GM12878 (cell line): ENCODE results near the gene CCR5. TPM values are rescaled to one million over a fixed set of nuclear protein-coding genes. Genes with fewer than 3 reads are reported as not detected.

Source experiments
- ATAC-seq: fragments of 200-7000 bp; cut with Tn5 transposase; 3 replicates; pipeline ENCODE4 v1.9.1; 2020; ENCODE audit warnings: mild to moderate bottlenecking, moderate library complexity
- BruUV-seq: library from RNA; stranded (reverse); fragments of 400-500 nt; replicated peaks from 2 replicates; lab custom pipeline; 2021; lab: Mats Ljungman, UMichigan
- CTCF ChIA-PET: fragments of 300-600 bp; sonication (Branson Sonifier 250); formaldehyde crosslinking; extraction: SDS; loops from one replicate; lab custom pipeline; 2021; ENCODE audit warnings: inconsistent platforms; lab: Yijun Ruan, JAX
- POLR2A ChIA-PET: fragments of 350-600 bp; formaldehyde crosslinking; extraction: SDS; loops from one replicate; lab custom pipeline; 2021; ENCODE audit warnings: inconsistent platforms; lab: Charles Lee
- RAD21 ChIA-PET: fragments of 300-600 bp; sonication (Branson Sonifier 250); formaldehyde crosslinking; loops from one replicate; lab custom pipeline; 2023; ENCODE audit warnings: antibody characterized with exemption; ENCODE audit not compliant: unreplicated experiment; lab: Charles Lee
- SMC1A ChIA-PET: fragments of 300-600 bp; sonication (Branson Sonifier 250); formaldehyde crosslinking; loops from one replicate; lab custom pipeline; 2023; ENCODE audit not compliant: unreplicated experiment, uncharacterized antibody; lab: Charles Lee
- DNase-seq: peaks from one replicate; pipeline ENCODE4 v3.0.0-alpha.2; 2011; ENCODE audit warnings: low read depth, low spot score
- FAIRE-seq: peaks from 3 replicates; lab custom pipeline; 2011; peaks lifted over from hg19 to GRCh38; lab: Jason Lieb, UNC
- H2AFZ ChIP-seq: 2 replicates; pipeline ENCODE4 v1.6.0; 2011; ENCODE audit warnings: low read depth, low read length, control low read depth; ENCODE audit not compliant: control insufficient read depth
- H3K27ac ChIP-seq: 2 replicates; pipeline ENCODE4 v1.5.1; 2011; ENCODE audit warnings: control low read depth; ENCODE audit not compliant: control insufficient read depth, insufficient read depth
- H3K27me3 ChIP-seq, 2 experiments: replicated peaks in 1 of 2; 2 replicates each; pipeline versions ENCODE4 v1.6.0 to v1.6.1; 2011; ENCODE audit warnings: low read length in 1 of 2; ENCODE audit not compliant: control insufficient read depth in 2 of 2, insufficient read depth in 2 of 2
- H3K36me3 ChIP-seq, 2 experiments: 2 replicates each; pipeline ENCODE4 v1.5.1; 2011; ENCODE audit warnings: low read length in 1 of 2; ENCODE audit not compliant: control insufficient read depth in 2 of 2, insufficient read depth in 2 of 2
- H3K4me1 ChIP-seq: 2 replicates; pipeline ENCODE4 v1.6.1; 2011; ENCODE audit warnings: mild to moderate bottlenecking, low read length, moderate library complexity, mixed read lengths; ENCODE audit not compliant: control insufficient read depth, insufficient read depth
- H3K4me2 ChIP-seq: 2 replicates; pipeline ENCODE4 v1.6.0; 2011; ENCODE audit warnings: control low read depth; ENCODE audit not compliant: control insufficient read depth, insufficient read depth
- H3K4me3 ChIP-seq: fragments of 200-600 bp; sonication (generic); 2 replicates; pipeline ENCODE4 v1.5.1; 2016
- H3K79me2 ChIP-seq: 2 replicates; pipeline ENCODE4 v1.6.0; 2011; ENCODE audit warnings: low read length; ENCODE audit not compliant: control insufficient read depth, insufficient read depth
- H3K9ac ChIP-seq: 2 replicates; pipeline ENCODE4 v1.8.0; 2011; ENCODE audit warnings: low read length, control low read depth, mixed read lengths; ENCODE audit not compliant: control insufficient read depth, insufficient read depth
- H3K9me3 ChIP-seq: replicated peaks from 3 replicates; pipeline ENCODE4 v1.5.1; 2011; ENCODE audit warnings: mild to moderate bottlenecking, low read length; ENCODE audit not compliant: control insufficient read depth, insufficient read depth
- H4K20me1 ChIP-seq: 2 replicates; pipeline ENCODE4 v1.6.0; 2011; ENCODE audit not compliant: control insufficient read depth, insufficient read depth
- CREM ChIP-seq: IDR thresholded peaks from 2 replicates; pipeline ENCODE4 v1.6.1; 2014; ENCODE audit warnings: antibody characterized with exemption, low read depth
- EGR1 ChIP-seq, 2 experiments: IDR thresholded peaks; 1 replicate in 1 of 2; 2 replicates in 1 of 2; pipeline ENCODE4 v1.6.1; 2011 to 2012; ENCODE audit warnings: low read depth in 2 of 2, low read length in 2 of 2, borderline replicate concordance in 1 of 2, mild to moderate bottlenecking in 1 of 2, moderate library complexity in 1 of 2
- KAT2A ChIP-seq: conservative IDR thresholded peaks from 2 replicates; pipeline ENCODE4 v1.6.1; 2011; ENCODE audit warnings: low read depth, low read length; ENCODE audit not compliant: control insufficient read depth
- NFIC ChIP-seq: IDR thresholded peaks from 2 replicates; pipeline ENCODE4 v1.6.1; 2012; ENCODE audit warnings: low read depth, mild to moderate bottlenecking, inconsistent platforms, low read length, moderate library complexity
- NFXL1 ChIP-seq: fragments of 450-650 bp; IDR thresholded peaks from 2 replicates; pipeline ENCODE4 v1.6.1; 2017; ENCODE audit warnings: antibody characterized with exemption, mild to moderate bottlenecking, borderline replicate concordance
- SMARCA5 ChIP-seq: fragments of 450-650 bp; IDR thresholded peaks from 2 replicates; pipeline ENCODE4 v1.6.1; 2017; ENCODE audit warnings: mild to moderate bottlenecking
- WGBS: methylation state at CpG from one replicate; pipeline ENCODE4 v1.1.6; 2016; ENCODE audit warnings: low lambda C conversion rate; ENCODE audit not compliant: insufficient replicate concordance, insufficient coverage; ENCODE audit errors: missing lambda C conversion rate; 5-methylcytosine and 5-hydroxymethylcytosine counted together
- in situ Hi-C: fragments of 300-500 bp; cut with MboI; formaldehyde crosslinking; loops from 9 replicates; pipeline ENCODE4 v1.14.3; 2018; ENCODE audit warnings: mixed read lengths
- intact Hi-C: fragments of 100-400 bp; cut with micrococcal nuclease; formaldehyde crosslinking; loops from one replicate; pipeline ENCODE4 v1.14.2; 2022; ENCODE audit not compliant: unreplicated experiment
- polyA plus RNA-seq, 11 experiments: library from polyadenylated mRNA; depleted of rRNA in 4 of 11; unstranded in 6 of 11; stranded (reverse) in 5 of 11; fragments of >200 nt; fragmentation: Nextera tagmentation in 4 of 11; fragmentation: Illumina TruSeq in 1 of 11; extraction: Ambion mirVana in 4 of 11; extraction: Trizol in 1 of 11; gene quantifications; 1 replicate in 1 of 11; 2 replicates in 10 of 11; pipeline versions ENCODE4 v1.2.1 to v1.2.3, GENCODE V29; 2011 to 2016; ENCODE audit warnings: inconsistent platforms in 2 of 11, missing spikeins in 2 of 11, low read depth in 1 of 11
- total RNA-seq, 4 experiments: library from RNA; depleted of rRNA in 3 of 4; stranded (reverse); fragments of >200 nt in 3 of 4; fragmentation: Illumina TruSeq in 1 of 4; extraction: Trizol in 1 of 4; gene quantifications; 2 replicates each; pipeline versions ENCODE4 v1.2.1 to v1.2.3, GENCODE V29; 2013 to 2021
- TF ChIP-seq, protein P1 (sequence below): fragments of 450-650 bp; IDR thresholded peaks from 2 replicates; pipeline ENCODE4 v1.6.1; 2017; ENCODE audit warnings: mild to moderate bottlenecking, low read depth, inconsistent platforms; ENCODE audit not compliant: poor library complexity, severe bottlenecking
- TF ChIP-seq, protein P2 (sequence below): fragments of 450-650 bp; formaldehyde crosslinking; IDR thresholded peaks from 2 replicates; pipeline ENCODE4 v1.4.0; 2020; ENCODE audit warnings: mild to moderate bottlenecking, moderate library complexity

The CCR5 gene
- total and polyA plus RNA-seq, 10 of the 15 experiments (the other 5 are each of a cell fraction or from before 2014, with no cell fraction given), result 0.17 to 1.6 (median 0.82) TPM; not detected in 1

DNA sequence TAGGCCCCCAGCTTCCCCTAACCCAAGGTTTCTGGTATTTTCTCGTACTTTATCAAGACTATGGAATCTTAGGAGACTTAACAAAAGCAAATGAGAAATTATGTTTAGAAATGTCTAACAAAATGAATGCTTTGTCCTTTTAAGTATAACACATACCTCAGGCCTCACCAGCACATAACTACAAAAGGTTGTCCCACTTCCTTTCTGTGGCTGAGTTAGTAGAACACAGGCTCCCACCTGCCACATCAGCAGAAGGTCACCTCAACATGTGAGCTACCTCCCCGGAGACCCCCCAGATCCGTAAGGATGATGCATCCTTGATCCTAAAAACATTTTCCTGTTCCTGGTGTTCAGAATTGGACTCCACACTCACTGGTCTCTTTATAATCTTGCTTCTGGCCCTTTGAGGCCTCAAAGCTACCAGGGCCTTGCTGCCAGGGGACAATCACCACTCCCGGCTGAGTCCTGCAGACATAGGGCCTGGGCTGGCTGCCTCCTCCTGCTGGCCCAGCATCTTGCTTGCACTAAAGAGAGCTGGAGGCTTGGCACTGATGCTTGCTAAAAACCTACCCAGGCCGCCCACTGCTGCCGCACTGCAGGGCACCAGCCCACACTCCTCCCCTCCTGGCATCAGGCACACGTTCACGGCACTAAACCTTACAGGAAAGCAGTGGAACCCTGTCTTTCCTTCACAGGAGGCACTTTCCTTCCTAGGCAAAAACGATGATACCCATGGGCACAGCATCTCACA, 39.2 kb downstream of the CCR5 start:
- Histone ChIP-seq H3K27me3 (no peaks in the 10 kb centered on the region), H3K4me2 (no peak overlapping the region), H2AFZ (no peak overlapping the region), H3K36me3 (no peaks in the 10 kb centered on the region), H3K9ac (no peak overlapping the region), H3K79me2 (no peaks in the 10 kb centered on the region), H3K4me1 (peaks cover 11% of the 10 kb centered on the region), H3K9me3 (no peaks in the 10 kb centered on the region), H3K4me3 (no peak overlapping the region), H4K20me1 (no peaks in the 10 kb centered on the region), H3K27ac (no peak overlapping the region)
- ChIA-PET POLR2A (no interaction called here), RAD21 (no interaction called here), SMC1A (interaction anchor here (1.3 kb wide), 1 partner anchor 32 kb away, joined by 3 read pairs; no protein-coding TSS in a partner anchor), CTCF (interaction anchor here (1.9 kb wide), 1 partner anchor 40 kb away, joined by 7 read pairs; the partner anchor contains the start of gene CCR5)
- no peak for DNase-seq
- in situ Hi-C loops, result no loop called here
- no peak for ATAC-seq
- WGBS, result 74% methylated on average over 9 of the region's 9 CpGs
- no peak for FAIRE-seq
- TF ChIP-seq KAT2A (no peak), CREM (no peak), EGR1 (IDR thresholded peaks at IDR 0.05; ENCODE audit: borderline replicate concordance in 1 of 2, low read depth in 2 of 2, low read length in 2 of 2) (no peak), SMARCA5 (no peak), NFIC (no peak), NFXL1 (no peak)
- TF ChIP-seq, protein P1, sequence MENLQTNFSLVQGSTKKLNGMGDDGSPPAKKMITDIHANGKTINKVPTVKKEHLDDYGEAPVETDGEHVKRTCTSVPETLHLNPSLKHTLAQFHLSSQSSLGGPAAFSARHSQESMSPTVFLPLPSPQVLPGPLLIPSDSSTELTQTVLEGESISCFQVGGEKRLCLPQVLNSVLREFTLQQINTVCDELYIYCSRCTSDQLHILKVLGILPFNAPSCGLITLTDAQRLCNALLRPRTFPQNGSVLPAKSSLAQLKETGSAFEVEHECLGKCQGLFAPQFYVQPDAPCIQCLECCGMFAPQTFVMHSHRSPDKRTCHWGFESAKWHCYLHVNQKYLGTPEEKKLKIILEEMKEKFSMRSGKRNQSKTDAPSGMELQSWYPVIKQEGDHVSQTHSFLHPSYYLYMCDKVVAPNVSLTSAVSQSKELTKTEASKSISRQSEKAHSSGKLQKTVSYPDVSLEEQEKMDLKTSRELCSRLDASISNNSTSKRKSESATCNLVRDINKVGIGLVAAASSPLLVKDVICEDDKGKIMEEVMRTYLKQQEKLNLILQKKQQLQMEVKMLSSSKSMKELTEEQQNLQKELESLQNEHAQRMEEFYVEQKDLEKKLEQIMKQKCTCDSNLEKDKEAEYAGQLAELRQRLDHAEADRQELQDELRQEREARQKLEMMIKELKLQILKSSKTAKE, result no peak
- TF ChIP-seq, protein P2, sequence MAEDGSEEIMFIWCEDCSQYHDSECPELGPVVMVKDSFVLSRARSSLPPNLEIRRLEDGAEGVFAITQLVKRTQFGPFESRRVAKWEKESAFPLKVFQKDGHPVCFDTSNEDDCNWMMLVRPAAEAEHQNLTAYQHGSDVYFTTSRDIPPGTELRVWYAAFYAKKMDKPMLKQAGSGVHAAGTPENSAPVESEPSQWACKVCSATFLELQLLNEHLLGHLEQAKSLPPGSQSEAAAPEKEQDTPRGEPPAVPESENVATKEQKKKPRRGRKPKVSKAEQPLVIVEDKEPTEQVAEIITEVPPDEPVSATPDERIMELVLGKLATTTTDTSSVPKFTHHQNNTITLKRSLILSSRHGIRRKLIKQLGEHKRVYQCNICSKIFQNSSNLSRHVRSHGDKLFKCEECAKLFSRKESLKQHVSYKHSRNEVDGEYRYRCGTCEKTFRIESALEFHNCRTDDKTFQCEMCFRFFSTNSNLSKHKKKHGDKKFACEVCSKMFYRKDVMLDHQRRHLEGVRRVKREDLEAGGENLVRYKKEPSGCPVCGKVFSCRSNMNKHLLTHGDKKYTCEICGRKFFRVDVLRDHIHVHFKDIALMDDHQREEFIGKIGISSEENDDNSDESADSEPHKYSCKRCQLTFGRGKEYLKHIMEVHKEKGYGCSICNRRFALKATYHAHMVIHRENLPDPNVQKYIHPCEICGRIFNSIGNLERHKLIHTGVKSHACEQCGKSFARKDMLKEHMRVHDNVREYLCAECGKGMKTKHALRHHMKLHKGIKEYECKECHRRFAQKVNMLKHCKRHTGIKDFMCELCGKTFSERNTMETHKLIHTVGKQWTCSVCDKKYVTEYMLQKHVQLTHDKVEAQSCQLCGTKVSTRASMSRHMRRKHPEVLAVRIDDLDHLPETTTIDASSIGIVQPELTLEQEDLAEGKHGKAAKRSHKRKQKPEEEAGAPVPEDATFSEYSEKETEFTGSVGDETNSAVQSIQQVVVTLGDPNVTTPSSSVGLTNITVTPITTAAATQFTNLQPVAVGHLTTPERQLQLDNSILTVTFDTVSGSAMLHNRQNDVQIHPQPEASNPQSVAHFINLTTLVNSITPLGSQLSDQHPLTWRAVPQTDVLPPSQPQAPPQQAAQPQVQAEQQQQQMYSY (CRISPR knock-in tag), result no peak
- intact Hi-C loops, result no loop called here
- no TSS peak for BruUV-seq
